ENCODE results near the gene TNFRSF4. TPM values are rescaled to one million over a fixed set of nuclear protein-coding genes. Genes with fewer than 3 reads are reported as not detected.

TNFRSF4 gene
- total RNA-seq, 1 donor, result 0.43 TPM

DNA sequence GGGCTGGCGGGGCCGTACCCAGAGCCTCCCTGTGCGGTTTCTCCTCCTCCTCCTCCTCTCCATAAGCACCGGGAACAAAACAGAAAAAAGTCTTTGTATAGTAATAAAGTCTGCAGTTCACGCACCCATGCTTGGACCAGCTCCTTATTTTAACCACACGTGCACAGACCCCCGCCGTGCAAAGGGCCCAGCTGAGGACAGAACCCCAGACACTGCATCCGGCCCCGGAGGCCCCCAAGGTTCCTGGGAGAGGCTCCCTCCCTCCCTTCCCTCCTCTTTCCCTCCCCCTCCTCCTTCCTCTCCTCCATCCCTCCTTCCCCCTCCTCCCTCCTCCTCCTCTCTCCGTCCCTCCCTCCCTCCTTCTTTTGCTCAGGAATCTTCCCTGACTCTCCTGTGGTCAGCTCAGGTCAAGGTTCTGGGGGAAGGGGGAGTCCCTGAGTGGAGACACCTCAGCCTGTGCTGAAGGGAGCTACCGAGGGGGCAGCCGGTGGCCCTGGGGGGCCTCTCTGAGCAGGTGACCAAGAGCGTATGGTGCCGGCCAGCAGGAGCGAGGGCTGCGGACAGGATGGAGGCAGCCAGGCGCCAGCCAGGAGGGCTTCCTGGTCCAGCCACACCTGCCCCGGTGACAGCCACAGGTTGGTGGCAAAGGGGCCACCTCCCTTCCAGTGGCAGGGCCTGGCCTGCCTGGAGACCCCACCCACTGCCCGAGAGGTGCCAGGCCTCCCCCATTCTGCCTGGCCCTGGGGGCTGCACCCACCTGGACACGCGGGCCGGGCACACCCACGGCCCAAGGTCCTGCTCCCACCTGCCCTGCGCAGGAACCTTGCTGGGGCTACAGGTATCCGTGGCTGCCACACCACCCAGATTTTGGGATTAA, 43.5 kb downstream of the TNFRSF4 start:
- no peak for DNase-seq (ENCODE audit: low read depth)
- TF ChIP-seq CTCF (IDR thresholded peaks at IDR 0.05; ENCODE audit: insufficient read depth, low read depth, low read length), result no peak

DNA sequence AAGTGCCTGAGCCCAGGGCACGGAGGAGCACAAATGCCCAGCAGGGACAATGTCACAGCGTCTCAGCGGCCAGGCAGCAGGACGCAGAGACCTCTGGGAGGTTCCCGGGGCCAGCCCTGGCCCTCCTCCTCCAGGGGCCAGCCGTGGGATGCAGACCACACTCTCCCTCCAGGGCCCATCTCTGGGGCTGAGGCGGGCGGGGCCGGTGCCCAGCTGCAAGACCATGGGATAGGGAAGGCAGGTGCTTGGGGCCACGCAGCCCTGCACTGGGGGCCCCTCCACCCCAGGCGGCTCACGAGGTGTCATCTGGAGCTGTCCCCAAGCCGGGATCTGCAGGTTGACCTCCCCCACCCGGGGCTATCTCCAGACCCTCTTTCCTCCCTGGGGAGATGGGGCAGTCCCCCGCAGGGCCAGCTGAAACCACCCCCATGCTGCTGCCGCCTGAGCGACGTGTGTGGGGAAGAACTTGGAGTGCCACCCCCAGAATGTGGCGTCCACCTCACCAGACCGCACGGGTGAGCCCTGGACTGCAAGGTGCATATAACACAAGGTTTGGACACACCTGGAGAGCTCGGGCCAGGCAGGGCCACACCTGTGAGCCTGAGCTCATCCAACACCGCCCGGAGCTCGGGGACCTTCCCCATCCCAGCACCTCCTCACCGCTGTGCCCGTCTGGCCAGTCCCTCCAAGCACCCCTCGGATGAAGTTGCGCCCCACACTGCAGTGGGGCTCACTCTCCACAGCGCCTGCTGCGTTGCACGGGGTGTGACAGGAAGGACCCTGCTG, 44.3 kb downstream of the TNFRSF4 start:
- DNase-seq (ENCODE audit: low read depth), result no peak
- no peak for TF ChIP-seq CTCF (IDR thresholded peaks at IDR 0.05; ENCODE audit: insufficient read depth, low read depth, low read length)
- no peak overlapping the region for H3K4me3 ChIP-seq (ENCODE audit: low read depth, low read length)

More for the DNA sequence above, 43.5 kb downstream of the TNFRSF4 start:
- H3K4me3 ChIP-seq (ENCODE audit: low read depth, low read length), result no peak overlapping the region

GRCh38 chr1:1168451-1169411, 45.2 kb downstream of the TNFRSF4 start:
- TF ChIP-seq CTCF (IDR thresholded peaks at IDR 0.05; ENCODE audit: insufficient read depth, low read depth, low read length), result no peak
- H3K4me3 ChIP-seq (ENCODE audit: low read depth, low read length), result no peak overlapping the region
- no peak for DNase-seq (ENCODE audit: low read depth)

DNA sequence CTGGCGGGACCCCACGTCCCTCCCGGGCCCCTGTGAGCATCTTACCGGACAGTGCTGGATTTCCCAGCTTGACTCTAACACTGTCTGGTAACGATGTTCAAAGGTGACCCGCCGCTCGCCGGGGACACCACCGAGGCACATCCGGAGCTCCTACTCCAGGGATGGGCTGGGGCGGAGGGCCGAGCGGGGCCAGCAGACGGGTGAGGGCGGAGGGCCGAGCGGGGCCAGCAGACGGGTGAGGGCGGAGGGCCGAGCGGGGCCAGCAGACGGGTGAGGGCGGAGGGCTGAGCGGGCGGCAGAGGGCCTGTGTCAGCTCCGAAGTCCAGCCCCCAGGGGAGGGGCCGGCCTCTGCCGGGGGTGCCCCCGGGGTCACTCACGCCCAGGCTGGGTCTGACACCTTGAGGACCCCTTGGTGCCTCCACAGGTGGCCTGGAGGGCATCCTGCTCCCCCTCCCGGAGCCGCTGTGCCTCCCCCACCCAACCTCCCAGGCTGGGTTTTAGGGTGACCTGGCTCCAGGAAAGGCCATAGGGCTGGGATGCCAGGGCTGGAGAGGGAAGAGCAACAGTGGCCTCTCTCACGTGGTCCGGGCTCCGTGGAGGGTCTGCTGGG, 46.0 kb downstream of the TNFRSF4 start:
- H3K4me3 ChIP-seq (ENCODE audit: low read depth, low read length), result no peak overlapping the region
- no peak for TF ChIP-seq CTCF (IDR thresholded peaks at IDR 0.05; ENCODE audit: insufficient read depth, low read depth, low read length)
- no peak for DNase-seq (ENCODE audit: low read depth)

DNA sequence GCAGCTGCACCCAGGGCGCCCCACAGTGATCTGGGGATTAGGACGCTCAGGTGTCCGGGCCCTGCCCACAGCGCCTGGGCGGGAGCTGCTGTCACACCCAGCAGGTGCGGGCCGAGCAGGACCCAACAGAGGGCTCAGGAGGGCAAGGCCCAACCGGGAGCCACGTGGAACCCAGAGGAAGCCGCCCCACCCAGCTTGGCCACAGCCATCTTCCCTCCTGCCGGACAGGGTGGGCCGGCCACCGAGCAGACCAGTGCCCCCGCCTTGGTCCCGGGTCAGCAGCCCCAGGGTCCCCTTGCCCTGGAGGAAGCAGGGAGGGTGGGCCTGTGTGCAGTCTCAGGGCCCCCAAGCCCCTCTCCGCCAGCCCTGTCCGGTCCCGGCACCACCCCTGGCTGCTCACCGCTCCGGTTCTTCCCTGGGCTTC, 46.5 kb downstream of the TNFRSF4 start:
- H3K4me3 ChIP-seq (ENCODE audit: low read depth, low read length), result no peak overlapping the region
- no peak for TF ChIP-seq CTCF (IDR thresholded peaks at IDR 0.05; ENCODE audit: insufficient read depth, low read depth, low read length)
- DNase-seq (ENCODE audit: low read depth), result no peak
